ENCODE results near the gene PTGDS. TPM values are rescaled to one million over a fixed set of nuclear protein-coding genes. Genes with fewer than 3 reads are reported as not detected.

Gene PTGDS
- total RNA-seq, 1 experiment from 2014 or later: 3.6 TPM

DNA sequence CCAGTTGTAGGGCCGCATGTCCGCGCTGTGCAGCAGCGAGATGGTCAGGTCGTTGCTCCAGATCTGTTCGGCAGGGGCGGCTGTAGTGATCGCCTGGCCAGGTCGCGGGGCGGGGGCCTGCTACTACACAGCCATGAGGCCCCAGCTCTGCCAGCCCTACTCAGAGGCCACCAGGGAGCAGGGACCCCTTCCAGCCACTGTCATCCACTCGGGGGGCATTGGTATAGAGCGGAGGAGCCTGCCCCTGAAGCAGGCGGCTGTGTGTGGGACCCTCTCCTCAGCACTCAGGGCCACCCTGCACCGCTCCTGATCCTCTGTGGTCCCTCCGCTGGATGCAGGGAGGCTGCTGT is 34.4 kb upstream of the PTGDS start:
- H3T11ph ChIP-seq (ENCODE audit: low read length): no peak overlapping the region
- no peak overlapping the region for H2BK20ac ChIP-seq (ENCODE audit: low read depth, low read length, poor library complexity, severe bottlenecking)
- no peak overlapping the region for H3K27ac Mint-ChIP-seq
- no peaks in the 10 kb centered on the region for H3K79me1 ChIP-seq (ENCODE audit: insufficient read depth, low read depth, low read length, poor library complexity, severe bottlenecking)
- peaks cover 8 to 16% of the 10 kb centered on the region in 2 experiments for H3K4me1 Mint-ChIP-seq
- H4K91ac ChIP-seq (ENCODE audit: insufficient read length, low read depth, low read length): no peak overlapping the region
- H3K79me2 ChIP-seq (ENCODE audit: insufficient read depth, low read length): no peaks in the 10 kb centered on the region
- TF ChIP-seq, protein P1, sequence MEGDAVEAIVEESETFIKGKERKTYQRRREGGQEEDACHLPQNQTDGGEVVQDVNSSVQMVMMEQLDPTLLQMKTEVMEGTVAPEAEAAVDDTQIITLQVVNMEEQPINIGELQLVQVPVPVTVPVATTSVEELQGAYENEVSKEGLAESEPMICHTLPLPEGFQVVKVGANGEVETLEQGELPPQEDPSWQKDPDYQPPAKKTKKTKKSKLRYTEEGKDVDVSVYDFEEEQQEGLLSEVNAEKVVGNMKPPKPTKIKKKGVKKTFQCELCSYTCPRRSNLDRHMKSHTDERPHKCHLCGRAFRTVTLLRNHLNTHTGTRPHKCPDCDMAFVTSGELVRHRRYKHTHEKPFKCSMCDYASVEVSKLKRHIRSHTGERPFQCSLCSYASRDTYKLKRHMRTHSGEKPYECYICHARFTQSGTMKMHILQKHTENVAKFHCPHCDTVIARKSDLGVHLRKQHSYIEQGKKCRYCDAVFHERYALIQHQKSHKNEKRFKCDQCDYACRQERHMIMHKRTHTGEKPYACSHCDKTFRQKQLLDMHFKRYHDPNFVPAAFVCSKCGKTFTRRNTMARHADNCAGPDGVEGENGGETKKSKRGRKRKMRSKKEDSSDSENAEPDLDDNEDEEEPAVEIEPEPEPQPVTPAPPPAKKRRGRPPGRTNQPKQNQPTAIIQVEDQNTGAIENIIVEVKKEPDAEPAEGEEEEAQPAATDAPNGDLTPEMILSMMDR (conservative IDR thresholded peaks at IDR 0.05): no peak
- H3K9me3 Mint-ChIP-seq: no peaks in the 10 kb centered on the region
- no peak for DNase-seq
- no peak overlapping the region for H3K56ac ChIP-seq (ENCODE audit: insufficient read length, low read depth, low read length)
- no peak overlapping the region for H2AK5ac ChIP-seq (ENCODE audit: insufficient read length, low read length)
- H3K36me3 Mint-ChIP-seq (ENCODE audit: insufficient read depth in 1 of 3, low read depth in 3 of 3): peaks cover 2 to 43% (median 31%) of the 10 kb centered on the region in 3 experiments; a peak in 5 of 7 replicates
- H3K4me2 ChIP-seq (ENCODE audit: insufficient read depth, insufficient read length, low read length): peak overlapping the region; percentile 60
- H3K23me2 ChIP-seq (ENCODE audit: insufficient read length, low read depth, low read length, poor library complexity, severe bottlenecking): peaks cover 3% of the 10 kb centered on the region
- no peak overlapping the region for H3K14ac ChIP-seq (ENCODE audit: insufficient read depth, low read length)
- H3K4me3 Mint-ChIP-seq: peak overlapping the region; percentile 68 to 72; a peak in 4 of 5 replicates
- no CpG with 5 or more reads among the region's 16 CpGs for WGBS (ENCODE audit: extremely low coverage, insufficient read length, low lambda C conversion rate)
- H2BK5ac ChIP-seq (ENCODE audit: insufficient read length, low read length): no peak overlapping the region
- no peak overlapping the region for H3K4ac ChIP-seq (ENCODE audit: low read depth, low read length)
- no peak overlapping the region for H2BK12ac ChIP-seq (ENCODE audit: insufficient read length, low read depth, low read length)
- H2AFZ ChIP-seq (ENCODE audit: low read length): no peak overlapping the region
- no peak overlapping the region for H3K27ac ChIP-seq (ENCODE audit: insufficient read length, low read depth, low read length)
- H4K5ac ChIP-seq (ENCODE audit: insufficient read length, low read depth, low read length): no peak overlapping the region
- no peak overlapping the region for H2BK15ac ChIP-seq (ENCODE audit: low read depth, low read length)
- H3K9me3 ChIP-seq (ENCODE audit: control insufficient read depth, low read depth, low read length): no peaks in the 10 kb centered on the region
- H4K8ac ChIP-seq (replicated peaks; ENCODE audit: insufficient read length, low read depth, low read length): no peak overlapping the region
- no peak overlapping the region for H3K18ac ChIP-seq (ENCODE audit: insufficient read length, low read depth, low read length)
- no peaks in the 10 kb centered on the region for H4K20me1 ChIP-seq (ENCODE audit: control insufficient read depth, insufficient read depth, insufficient read length)
- H3K4me1 ChIP-seq (ENCODE audit: insufficient read depth, low read length): no peaks in the 10 kb centered on the region
- no peak overlapping the region for H2BK120ac ChIP-seq (ENCODE audit: low read depth, low read length, poor library complexity, severe bottlenecking)
- no peak overlapping the region for H3K9ac ChIP-seq (ENCODE audit: extremely low read depth, insufficient read length, low read length)
- H3K23ac ChIP-seq (ENCODE audit: insufficient read length, low read depth, low read length): no peak overlapping the region
- H3K27me3 Mint-ChIP-seq (ENCODE audit: low read depth): peaks cover 3% of the 10 kb centered on the region; the same call in 1 of the 2 replicates
- H3K27me3 ChIP-seq (ENCODE audit: insufficient read depth, low read length): no peaks in the 10 kb centered on the region
